Fibroblast of peridontal ligament (primary cell): Measurements from ENCODE around the gene LMO7.
"Not testable (repeated sequence)": the region's sequence is repeated elsewhere in the genome, so short reads cannot be mapped to it uniquely, and the experiment has no call there.

Experiments used
- DNase-seq: peaks from one replicate; pipeline ENCODE4 v3.0.0-alpha.2; 2010; ENCODE audit errors: extremely low read depth

Gene LMO7

DNA sequence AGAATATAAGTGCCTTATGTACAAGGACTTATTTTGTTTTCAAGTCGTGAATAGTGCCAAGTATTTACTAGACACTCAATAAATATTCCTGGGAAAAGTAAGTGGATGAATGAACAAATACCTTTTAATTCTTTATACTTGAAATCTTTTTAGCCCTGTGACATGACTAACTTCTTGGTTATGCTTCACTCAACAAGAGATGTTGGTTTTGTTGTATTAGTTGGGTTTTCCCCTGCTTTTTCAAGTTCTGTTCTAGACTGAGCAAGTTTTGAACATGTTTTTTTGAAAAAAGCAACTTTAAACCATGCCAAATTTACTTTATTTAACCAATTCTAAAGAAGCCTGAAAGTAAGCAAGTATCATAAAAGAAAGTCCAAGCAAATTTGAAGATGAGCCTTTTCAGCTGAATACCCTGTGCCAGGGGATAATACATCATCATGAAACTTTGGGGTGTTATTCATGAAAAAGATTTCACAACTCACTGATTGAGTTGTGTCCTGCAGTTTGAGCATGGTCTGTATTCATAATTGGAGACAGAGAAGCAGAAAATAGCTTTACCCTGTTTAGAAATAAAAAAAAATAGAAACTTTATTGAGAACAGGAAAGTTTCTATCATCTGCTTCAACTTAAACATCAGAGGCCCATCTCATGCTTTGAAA, 11.1 kb downstream of the LMO7 start:
- peak; percentile 75 for DNase-seq

DNA sequence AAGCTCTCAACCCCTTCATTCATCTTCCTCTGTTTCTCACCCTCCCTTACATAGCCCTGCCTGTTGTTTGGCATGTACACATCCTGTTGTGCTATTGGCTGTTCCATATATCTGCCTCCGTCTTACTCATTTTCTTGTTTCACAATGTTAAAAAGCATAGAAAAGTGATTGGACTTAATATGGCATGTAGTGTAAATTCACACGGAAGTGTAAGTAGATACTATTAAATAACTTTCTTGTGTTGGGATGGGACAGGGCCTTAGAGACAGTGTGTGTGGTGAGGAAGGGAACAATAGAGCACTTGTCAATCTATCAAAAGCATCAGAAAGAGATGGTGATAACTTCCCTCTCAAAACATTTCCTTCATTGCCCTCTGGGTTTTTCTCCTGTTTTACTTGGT, 12.3 kb downstream of the LMO7 start:
- no peak for DNase-seq

DNA sequence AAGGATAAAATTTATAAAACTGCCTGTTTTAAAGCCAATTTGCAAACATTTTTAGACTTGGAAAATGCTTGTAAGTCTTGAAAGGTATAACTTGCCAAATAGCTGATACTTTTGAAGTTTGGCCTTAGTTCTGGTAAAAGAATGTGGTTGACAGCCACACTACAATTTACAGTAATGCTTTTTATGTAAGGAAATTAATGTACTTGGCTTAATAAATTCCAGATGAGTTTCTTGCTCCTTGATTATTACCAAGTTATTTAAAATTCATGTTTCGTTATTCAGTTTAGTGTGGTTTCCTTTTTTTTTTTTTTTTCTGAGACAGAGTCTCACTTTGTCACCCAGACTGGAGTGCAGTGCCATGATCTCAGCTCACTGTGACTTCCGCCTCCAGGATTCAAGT, 14.9 kb downstream of the LMO7 start:
- no peak for DNase-seq

DNA sequence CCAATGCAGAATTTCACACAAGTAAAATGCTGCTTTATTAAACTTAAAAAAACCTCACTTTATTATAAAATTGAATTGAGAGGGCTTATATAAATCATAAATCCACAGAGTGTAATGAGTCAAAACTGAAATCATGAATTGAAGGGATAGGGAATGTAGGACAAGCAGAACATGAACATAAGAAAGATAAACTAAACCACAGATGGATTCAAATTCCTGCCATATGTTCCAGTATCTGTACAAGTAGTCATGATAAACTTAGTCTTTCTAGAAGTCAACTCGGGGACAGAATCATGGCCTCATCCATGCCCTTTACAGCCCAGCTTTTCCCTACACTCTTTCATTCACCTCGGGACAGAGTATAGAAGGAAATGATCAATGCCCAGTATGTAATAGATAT, 16.6 kb downstream of the LMO7 start:
- no peak for DNase-seq

DNA sequence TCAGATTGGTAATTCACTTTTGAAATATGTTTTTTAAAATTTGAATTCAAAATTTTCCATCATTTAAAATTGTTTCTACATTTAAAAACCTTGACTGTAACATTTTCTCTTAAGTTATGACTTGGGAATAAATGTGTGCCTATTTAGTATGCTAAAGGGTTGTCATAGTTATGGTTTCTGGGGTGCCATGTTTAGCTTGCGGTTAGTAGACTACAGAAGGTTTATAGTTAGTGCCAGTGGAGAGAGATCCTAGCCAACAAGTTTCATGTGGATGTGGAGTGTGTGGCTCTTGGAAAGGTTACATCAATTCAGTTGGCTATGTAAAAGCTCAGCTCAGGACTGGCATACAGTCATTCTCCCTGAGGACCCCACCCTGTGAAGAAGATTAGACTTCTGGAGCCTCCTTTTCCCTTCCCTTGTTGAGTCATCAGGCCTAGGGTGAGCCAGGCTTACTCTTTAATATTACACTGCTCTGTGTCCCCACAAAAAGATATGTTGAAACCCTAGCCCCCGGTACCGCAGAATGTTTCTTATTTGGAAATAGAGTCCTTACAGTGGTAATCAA, 20.4 kb downstream of the LMO7 start:
- peak; percentile 71 for DNase-seq

DNA sequence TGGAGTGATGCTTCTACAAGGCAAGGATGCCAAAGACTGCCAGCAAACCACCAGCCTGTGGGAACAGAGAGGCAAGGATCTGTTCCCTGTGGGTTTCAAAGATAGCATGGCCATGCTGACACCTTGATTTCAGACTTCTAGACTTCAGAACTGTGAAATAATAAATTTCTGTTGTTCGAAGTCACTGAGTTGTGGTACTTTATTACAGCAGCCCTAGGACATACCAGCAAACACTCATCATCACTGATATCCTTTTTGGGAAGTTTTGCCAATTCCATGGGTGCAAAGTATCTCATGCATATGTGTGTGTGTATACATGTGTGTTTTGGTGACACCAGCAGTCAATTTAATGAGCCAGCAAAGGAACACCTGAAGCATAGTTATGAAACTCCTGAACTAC, 21.0 kb downstream of the LMO7 start:
- DNase-seq, result no peak

DNA sequence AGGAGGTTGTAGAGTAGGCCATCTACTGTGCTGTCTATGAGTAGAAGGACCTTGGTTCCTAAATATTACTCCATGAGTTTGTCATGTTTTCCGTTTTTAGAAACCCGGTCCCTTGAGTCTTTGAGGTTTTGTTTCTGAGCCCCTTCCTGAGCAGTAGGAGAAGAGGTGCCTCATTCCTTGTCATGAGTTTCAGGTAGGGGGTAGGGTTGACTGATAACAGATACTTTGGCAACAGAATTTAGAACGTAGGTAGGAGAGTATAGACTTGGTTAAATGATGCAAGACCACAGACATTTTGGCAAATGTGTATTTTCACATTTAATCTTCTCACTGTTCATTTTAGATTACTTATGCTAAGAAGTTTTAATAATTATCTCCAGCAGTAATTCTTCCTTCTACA, 24.6 kb downstream of the LMO7 start:
- DNase-seq, result no peak

DNA sequence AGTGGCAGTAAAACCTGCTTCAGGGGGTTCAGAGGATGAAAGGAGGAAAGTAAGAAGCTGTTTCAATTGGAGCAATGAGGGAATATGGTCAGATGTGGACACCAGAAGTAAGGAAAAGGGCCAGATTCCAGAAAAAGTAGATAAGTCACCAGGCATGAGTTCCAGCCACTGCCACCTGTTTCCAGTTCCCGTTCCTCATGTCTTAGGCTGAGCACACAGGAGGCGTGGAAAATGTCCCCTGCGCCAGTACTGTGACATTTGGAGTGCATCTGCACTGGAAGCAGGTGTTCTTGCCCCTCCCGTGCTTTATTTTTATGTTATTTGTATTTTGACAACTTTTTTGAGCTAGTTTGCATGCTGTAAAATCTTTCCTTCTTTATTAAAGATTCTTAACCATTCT, 25.3 kb downstream of the LMO7 start:
- no peak for DNase-seq

DNA sequence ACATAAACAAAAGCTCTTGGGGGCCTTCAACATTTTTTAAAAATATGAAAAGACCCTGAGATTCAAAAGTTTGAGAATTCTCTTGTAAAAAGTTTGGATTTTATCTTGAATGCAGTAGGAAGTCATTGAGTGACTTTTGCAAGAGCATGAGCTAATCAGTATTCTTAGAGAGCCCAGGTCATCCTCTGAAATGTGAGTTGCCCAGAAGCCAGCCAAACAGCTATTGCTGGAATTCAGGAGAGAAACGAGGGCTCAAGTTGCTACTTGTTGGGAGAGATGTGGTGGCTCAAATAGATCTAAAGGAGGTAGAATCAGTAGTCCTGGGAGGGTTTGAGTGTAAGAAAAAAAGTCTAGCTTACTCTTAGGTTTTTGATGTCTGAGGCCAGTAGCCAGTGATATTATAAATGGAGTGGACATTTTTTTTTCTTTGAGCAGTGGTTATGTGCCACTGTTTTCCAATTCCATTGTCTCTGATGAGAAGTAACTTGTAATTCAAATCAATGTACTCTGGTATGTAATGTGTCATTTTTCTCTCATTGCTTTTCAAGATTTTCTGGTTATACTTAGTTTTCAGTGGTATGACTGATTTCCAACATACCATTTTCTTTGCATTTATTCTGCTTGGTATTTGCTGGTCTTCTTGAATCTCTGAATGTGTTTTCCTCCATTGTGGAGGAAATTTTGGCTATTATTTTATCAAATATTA, 30.7 kb downstream of the LMO7 start:
- DNase-seq, result peak; percentile 89

DNA sequence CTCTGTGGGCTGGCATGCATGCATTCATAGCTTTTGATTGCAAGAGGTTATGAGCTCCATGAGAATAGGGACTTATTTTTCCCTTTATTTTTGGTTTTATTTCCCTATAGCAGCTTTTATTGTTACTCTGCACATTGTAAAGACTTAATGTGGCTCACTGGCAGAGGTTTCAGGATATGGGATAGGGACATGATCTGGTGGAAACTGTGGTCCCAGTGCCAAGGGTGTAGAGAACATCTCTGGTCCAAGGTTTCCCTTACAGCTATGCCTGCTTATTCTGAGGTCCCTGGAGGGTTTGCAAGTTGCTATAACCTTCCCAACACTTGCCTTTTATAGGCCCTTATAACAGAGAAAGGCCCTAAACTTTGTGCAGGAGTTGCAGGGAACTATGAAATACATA, 33.6 kb downstream of the LMO7 start:
- no peak for DNase-seq

DNA sequence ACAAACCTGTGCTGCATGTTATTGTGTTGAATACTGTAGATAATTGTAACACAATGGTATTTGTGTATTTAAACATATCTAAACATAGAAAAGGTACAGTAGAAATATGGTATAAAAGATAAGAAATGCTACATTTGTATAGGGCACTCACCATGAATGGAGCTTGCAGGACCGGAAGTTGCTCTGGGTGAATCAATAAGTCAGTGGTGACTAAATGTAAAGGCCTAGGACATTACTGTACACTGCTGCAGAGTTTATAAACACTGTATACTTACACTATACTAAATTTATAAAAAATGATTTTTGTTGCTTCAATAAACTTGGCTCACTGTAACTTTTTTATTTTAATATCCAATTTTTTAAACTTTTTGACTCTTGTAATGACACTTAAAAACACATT, 34.4 kb downstream of the LMO7 start:
- no peak for DNase-seq

DNA sequence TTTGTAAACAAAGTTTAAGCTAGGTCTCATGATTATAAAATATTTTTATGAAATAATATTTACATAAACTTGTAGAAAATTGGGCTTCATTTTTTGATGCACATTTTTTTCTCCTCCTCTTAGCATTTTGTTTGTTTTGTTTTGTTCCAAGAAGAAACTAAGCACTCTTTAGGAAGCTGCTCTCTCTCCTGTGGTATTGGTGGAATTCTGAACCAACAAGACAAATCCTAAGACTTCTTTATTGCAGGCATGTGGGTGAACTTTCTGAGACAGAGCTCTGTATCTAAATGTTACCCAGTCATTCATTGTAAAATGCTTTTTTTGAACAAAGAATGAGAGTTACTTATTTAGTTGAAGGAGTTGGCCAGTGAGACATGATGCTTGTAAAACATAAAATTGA, 39.3 kb downstream of the LMO7 start:
- DNase-seq, result peak; percentile 77

DNA sequence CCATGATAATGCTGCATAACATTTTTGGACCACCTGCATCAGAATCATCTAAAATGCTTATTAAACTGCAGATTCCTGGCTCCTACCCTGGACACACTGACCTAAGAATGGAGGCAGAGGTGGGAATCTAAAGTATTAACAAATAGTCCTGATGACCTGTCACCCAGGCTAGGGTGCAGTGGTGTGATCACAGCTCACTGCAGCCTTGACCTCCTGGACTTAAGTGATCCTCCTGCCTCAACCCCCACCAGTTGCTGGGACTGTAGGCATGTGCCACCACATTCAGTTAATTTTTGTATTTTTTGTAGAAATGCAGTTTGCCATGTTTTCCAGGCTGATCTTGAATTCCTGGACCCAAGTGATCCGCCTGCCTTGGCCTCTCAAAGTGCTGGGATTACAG, 43.3 kb downstream of the LMO7 start:
- no peak for DNase-seq

DNA sequence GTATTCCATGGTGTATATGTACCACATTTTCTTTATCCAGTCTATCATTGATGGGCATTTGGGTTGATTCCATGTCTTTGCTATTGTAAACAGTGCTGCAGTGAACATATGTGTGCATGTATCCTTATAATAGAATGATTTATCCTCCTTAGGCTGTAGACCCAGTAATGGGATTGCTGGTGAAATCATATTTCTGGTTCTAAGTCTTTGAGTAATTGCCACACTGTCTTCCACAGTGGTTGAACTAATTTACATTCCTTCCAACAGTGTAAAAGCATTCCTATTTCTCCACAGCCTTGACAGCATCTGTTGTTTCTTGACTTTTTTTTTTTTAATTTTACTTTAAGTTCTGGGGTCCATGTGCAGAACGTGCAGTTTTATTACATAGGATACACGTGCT, 44.1 kb downstream of the LMO7 start:
- not testable (repeated sequence) for DNase-seq

DNA sequence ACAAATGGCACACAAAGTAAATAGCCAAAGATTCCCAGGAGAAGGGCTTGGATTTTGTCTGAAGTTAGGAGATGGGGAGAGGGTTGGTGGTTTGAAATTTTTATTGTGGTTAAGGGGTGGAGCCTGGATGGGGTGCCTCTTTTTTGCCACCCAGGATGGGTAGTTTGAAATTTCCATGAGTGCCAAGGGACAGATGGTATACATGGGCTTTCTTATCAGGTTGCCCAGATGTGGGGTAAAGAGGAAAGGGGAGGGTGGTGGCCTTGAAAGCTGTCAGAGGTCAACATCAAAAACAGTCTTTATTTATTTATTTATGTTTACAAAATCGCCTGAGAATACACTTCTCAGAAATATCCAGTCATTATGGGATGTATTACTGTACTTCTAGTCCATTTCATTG, 46.2 kb downstream of the LMO7 start:
- no peak for DNase-seq

DNA sequence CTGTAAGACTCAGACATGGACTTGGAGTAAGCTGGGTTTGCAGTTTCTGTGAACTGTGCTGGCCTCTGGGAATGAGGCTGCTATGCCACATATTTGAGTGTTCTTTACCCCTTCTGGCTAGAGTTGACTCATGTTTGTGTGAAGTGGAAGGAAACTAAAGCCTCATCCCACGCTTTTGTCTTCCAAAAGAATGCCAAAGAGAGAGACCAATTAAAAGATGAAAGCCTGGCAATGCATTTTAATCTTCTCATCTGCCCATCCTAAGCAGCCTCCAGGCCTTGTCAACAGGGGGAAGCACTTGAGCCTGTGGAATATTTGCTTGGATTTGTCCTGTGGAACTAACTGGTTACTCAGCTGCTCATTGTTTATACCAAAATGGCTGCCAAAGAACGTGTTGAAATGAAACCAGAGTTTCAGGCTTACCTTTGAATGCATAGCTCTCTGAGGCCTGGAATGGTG, 49.1 kb downstream of the LMO7 start:
- peak; percentile 88 for DNase-seq

DNA sequence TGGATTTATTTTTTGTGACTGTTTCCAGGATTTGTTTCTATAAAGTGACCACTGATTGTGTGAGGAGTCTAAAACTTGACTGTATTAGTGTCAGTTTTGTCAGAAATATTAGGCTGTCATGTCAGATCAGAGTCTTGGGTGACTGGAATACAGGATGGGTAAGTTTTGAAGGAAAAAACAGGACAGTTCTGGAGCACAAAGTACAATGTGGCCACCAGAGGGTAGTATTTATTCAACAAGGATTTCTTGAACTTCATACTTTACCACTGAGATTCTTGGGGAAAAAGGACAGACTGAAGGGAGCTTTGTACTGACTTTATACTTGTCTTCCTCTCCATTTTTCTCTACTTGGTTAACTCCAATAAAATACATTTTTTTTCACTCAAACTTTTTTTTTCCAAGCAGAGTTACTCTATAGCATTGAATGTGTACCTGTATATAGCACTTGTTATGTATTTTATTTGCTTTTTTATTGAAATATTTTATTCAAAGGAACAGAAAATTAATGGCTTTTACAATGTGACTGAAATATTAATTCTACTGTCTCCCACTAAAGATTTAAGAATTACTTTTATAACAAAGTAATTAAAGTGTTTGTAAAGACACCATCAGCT, 51.1 kb downstream of the LMO7 start:
- peak; percentile 83 for DNase-seq

DNA sequence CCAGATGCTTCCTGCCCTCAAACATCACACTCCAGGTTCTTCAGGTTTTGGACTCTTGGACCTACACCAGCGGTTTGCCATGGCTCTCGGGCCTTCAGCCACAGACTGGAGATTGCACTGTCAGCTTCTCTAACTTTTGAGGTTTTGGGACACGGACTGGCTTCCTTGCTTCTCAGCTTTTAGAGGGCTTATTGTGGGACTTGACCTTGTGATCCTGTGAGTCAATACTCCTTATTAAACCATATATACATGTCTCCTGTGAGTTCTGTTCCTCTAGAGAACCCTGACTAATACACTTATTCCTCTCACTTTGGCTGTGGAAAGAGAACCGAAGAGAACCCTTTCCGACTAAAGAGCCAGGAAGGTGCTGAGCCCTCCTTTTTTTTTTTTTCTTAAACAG, 53.6 kb downstream of the LMO7 start:
- DNase-seq, result no peak

DNA sequence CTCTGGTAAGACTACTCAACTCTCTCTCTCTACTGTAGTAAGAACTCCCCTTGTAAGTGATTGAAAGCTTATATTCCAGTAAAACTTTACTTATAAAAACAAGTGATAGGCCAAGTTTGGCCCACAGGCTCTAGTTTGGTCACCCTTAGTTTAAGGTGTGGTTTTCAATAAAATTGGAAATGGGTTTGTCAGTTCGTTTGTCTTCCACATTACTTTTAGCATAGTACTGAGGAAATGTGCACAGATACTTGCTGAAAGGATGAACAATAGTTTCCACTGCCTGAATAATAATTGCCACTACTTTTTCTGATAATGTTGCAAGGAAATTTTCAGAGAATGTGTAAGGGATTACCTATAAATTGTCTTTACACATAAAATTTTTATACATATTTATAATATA, 54.5 kb downstream of the LMO7 start:
- DNase-seq, result no peak

DNA sequence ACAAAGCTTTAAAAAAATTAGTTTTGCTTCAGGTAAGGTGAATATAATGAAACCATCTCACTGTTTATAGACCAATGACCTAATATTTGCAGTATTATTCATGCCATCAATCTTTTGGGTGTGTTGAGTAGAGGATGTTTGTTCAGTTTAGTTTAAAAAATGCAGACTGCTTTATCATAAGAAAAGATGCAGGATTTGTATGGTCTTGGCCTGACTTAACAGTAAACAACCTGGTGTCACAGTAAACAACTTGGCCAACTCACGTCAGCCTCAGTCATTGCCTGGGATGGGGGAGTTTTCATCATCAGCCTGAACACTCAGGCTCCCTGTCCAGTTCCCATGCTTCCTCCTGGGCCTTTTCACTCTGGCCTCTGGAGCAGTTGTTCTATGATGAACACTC, 55.1 kb downstream of the LMO7 start:
- DNase-seq, result no peak

DNA sequence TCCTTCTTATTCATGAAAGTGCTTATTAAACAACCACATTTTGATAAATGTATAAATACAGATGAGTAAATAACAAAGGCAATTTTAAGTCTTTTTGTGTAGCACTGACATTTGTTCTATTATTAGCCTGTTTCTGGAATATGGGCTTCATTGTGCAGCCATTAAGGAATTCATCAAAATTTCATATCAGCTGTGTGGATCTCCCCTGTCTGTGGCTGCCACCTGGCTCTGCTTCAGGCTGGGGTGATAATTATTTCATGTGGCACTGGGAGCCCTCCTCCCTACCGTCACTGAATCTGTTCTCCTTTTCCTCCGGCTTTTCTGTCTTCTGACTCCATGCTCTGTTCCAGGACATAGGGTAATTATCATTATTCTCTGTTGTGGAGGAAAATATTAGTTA, 57.1 kb downstream of the LMO7 start:
- DNase-seq, result no peak

DNA sequence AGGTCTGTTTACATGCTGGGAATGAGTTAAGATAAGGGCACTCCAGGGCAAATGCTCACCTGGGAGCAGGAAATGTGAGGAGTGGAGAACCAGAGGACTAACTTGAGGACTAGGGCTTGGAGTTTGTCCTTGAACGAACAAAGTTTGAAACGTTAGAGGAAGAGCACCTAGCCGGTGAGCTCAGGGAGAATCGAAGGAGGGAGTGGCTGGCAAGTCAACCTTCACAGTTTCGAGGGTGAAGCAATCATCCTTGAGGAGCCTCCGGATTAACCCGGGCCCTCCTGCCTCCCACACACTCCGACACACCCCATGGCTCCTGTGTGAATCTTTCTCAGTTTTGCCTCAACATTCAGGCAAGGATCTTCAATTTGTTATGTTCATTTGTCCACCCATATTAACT, 58.6 kb downstream of the LMO7 start:
- DNase-seq, result no peak

DNA sequence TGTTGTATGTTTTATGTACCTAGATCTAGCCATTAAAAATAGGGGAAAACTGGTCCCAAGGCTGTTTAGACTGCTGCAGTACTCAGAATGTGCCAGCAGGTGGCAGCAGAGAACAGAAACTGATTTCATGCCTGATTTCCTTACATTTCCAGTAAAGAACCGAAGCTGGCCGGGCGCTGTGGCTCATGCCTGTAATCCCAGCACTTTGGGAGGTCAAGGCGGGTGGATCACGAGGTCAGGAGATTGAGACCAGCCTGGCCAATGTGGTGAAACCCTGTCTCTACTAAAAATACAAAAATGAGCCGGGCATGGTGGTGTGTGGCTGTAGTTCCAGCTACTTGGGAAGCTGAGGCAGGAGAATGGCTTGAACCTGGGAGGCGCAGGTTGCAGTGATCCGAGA, 59.8 kb downstream of the LMO7 start:
- DNase-seq, result peak; percentile 90
